Nephron progenitor cell (in vitro differentiated cells): ENCODE measurements around the gene RWDD1.
A peak's percentile ranks its signal among the peaks of the same experiment; 100 is the strongest.

Experiments
- DNase-seq: peaks from one replicate; pipeline ENCODE4 v3.0.0; 2021
- H3K27ac Mint-ChIP-seq: 2 replicates; pipeline ENCODE4 v1.8.0; 2021; ENCODE audit warnings: mild to moderate bottlenecking, moderate library complexity, mixed read lengths
- H3K27me3 Mint-ChIP-seq: 2 replicates; pipeline ENCODE4 v1.8.0; 2021; ENCODE audit warnings: mild to moderate bottlenecking, low read depth, mixed read lengths; ENCODE audit not compliant: poor library complexity
- H3K36me3 Mint-ChIP-seq: 2 replicates; pipeline ENCODE4 v1.8.0; 2021; ENCODE audit warnings: low read depth, mixed read lengths
- H3K4me1 Mint-ChIP-seq: 2 replicates; pipeline ENCODE4 v1.8.0; 2021; ENCODE audit warnings: mixed read lengths
- H3K4me3 Mint-ChIP-seq: 2 replicates; pipeline ENCODE4 v1.8.0; 2021; ENCODE audit warnings: mild to moderate bottlenecking, moderate library complexity, mixed read lengths
- H3K9me3 Mint-ChIP-seq: 2 replicates; pipeline ENCODE4 v1.8.0; 2021; ENCODE audit warnings: mild to moderate bottlenecking, moderate library complexity, mixed read lengths
- CTCF ChIP-seq: fragments of 200-600 bp; sonication (generic); IDR thresholded peaks from 2 replicates; pipeline ENCODE4 v1.5.0; 2021; ENCODE audit warnings: antibody characterized with exemption

The RWDD1 gene

GRCh38 chr6:116625872-116626271 lies 54.6 kb downstream of the RWDD1 start:
- Mint-ChIP-seq H3K27ac (no peak overlapping the region), H3K4me3 (no peak overlapping the region), H3K4me1 (no peaks in the 10 kb centered on the region), H3K36me3 (no peaks in the 10 kb centered on the region), H3K9me3 (no peaks in the 10 kb centered on the region), H3K27me3 (peaks cover 19% of the 10 kb centered on the region)
- no peak for TF ChIP-seq CTCF
- no peak for DNase-seq

GRCh38 chr6:116629563-116629981 lies 58.3 kb downstream of the RWDD1 start:
- peaks cover 11% of the 10 kb centered on the region for H3K36me3 Mint-ChIP-seq
- no peak for DNase-seq
- TF ChIP-seq CTCF, result no peak
- H3K27me3 Mint-ChIP-seq, result no peaks in the 10 kb centered on the region
- H3K27ac Mint-ChIP-seq, result no peak overlapping the region
- H3K9me3 Mint-ChIP-seq, result no peaks in the 10 kb centered on the region
- H3K4me3 Mint-ChIP-seq, result no peak overlapping the region
- no peaks in the 10 kb centered on the region for H3K4me1 Mint-ChIP-seq

- Mint-ChIP-seq H3K36me3 (peaks cover 16% of the 10 kb centered on the region), H3K9me3 (no peaks in the 10 kb centered on the region), H3K4me3 (no peak overlapping the region), H3K27ac (peak overlapping the region; percentile 61), H3K4me1 (no peaks in the 10 kb centered on the region), H3K27me3 (no peaks in the 10 kb centered on the region)
- no peak for TF ChIP-seq CTCF
- DNase-seq, result no peak
Observed at GRCh38 chr6:116631379-116631990, 60.2 kb downstream of the RWDD1 start.

- peaks cover 32% of the 10 kb centered on the region for H3K36me3 Mint-ChIP-seq
- no peaks in the 10 kb centered on the region for H3K27me3 Mint-ChIP-seq
- no peaks in the 10 kb centered on the region for H3K4me1 Mint-ChIP-seq
- no peak for TF ChIP-seq CTCF
- no peak overlapping the region for H3K27ac Mint-ChIP-seq
- no peak for DNase-seq
- H3K4me3 Mint-ChIP-seq, result no peak overlapping the region
- peaks cover 14% of the 10 kb centered on the region for H3K9me3 Mint-ChIP-seq
Observed at GRCh38 chr6:116633685-116634084, 62.4 kb downstream of the RWDD1 start.
